Fibroblast of the conjunctiva (primary cell): Measurements from ENCODE around the gene PPFIA1.
A peak's percentile ranks its signal among the peaks of the same experiment; 100 is the strongest.

Experiments used
- DNase-seq: peaks from one replicate; pipeline ENCODE4 v3.0.0-alpha.2; 2010; ENCODE audit warnings: low read depth

Gene PPFIA1

GRCh38 chr11:70414341-70415100 lies 144.0 kb downstream of the PPFIA1 start:
- no peak for DNase-seq

GRCh38 chr11:70415191-70415590 lies 144.7 kb downstream of the PPFIA1 start:
- DNase-seq = peak; percentile 55

GRCh38 chr11:70415642-70416395 lies 145.3 kb downstream of the PPFIA1 start:
- DNase-seq = peak; percentile 63

- no peak for DNase-seq
Measured at GRCh38 chr11:70416881-70417280, 146.4 kb downstream of the PPFIA1 start.

GRCh38 chr11:70418130-70418529 lies 147.6 kb downstream of the PPFIA1 start:
- DNase-seq = no peak

- DNase-seq = no peak
Measured at GRCh38 chr11:70419307-70420007, 149.0 kb downstream of the PPFIA1 start.

GRCh38 chr11:70420008-70420464 lies 149.5 kb downstream of the PPFIA1 start:
- DNase-seq = no peak

- no peak for DNase-seq
Measured at GRCh38 chr11:70420496-70420895, 150.0 kb downstream of the PPFIA1 start.

- DNase-seq = no peak
Measured at GRCh38 chr11:70421123-70421522, 150.6 kb downstream of the PPFIA1 start.

- DNase-seq = no peak
Measured at GRCh38 chr11:70422692-70423522, 152.4 kb downstream of the PPFIA1 start.

GRCh38 chr11:70423523-70424505 lies 153.3 kb downstream of the PPFIA1 start:
- DNase-seq = peak; percentile 26

GRCh38 chr11:70424765-70425344 lies 154.4 kb downstream of the PPFIA1 start:
- no peak for DNase-seq

- DNase-seq = no peak
Measured at GRCh38 chr11:70427436-70427835, 156.9 kb downstream of the PPFIA1 start.

GRCh38 chr11:70428701-70429427 lies 158.4 kb downstream of the PPFIA1 start:
- DNase-seq = no peak

GRCh38 chr11:70429428-70429705 lies 158.9 kb downstream of the PPFIA1 start:
- no peak for DNase-seq

- DNase-seq = no peak
Measured at GRCh38 chr11:70429724-70430521, 159.4 kb downstream of the PPFIA1 start.

- no peak for DNase-seq
Measured at GRCh38 chr11:70430671-70431574, 160.4 kb downstream of the PPFIA1 start.

- DNase-seq = no peak
Measured at GRCh38 chr11:70431611-70432010, 161.1 kb downstream of the PPFIA1 start.
